GM21367 (cell line): Measurements from ENCODE around the gene FOXP1.

ENCODE experiments used
- ATAC-seq: cut with Tn5 transposase; IDR thresholded peaks from one replicate; pipeline ENCODE4 v1.9.1; 2021; ENCODE audit not compliant: unreplicated experiment

The FOXP1 gene

DNA sequence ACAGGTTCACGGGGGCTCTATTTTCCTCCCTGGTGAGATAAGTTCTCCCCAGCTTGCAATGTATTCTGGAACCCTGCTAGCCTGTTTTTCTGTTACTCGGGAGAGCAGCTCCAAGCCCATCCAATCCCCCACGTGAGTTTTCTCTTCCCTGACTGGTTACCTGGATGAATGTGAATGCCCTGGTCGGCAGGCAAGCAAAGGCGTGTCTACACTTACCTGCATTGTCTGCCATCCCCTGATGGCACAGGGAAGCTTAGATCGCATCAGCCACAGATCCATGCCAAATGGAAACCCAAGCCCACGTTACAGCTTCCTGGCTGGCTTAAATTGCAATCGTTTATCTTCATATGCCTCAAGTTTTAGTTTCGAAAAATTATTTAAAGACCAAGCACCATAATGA is 149.9 kb downstream of the FOXP1 start:
- ATAC-seq, result no peak

DNA sequence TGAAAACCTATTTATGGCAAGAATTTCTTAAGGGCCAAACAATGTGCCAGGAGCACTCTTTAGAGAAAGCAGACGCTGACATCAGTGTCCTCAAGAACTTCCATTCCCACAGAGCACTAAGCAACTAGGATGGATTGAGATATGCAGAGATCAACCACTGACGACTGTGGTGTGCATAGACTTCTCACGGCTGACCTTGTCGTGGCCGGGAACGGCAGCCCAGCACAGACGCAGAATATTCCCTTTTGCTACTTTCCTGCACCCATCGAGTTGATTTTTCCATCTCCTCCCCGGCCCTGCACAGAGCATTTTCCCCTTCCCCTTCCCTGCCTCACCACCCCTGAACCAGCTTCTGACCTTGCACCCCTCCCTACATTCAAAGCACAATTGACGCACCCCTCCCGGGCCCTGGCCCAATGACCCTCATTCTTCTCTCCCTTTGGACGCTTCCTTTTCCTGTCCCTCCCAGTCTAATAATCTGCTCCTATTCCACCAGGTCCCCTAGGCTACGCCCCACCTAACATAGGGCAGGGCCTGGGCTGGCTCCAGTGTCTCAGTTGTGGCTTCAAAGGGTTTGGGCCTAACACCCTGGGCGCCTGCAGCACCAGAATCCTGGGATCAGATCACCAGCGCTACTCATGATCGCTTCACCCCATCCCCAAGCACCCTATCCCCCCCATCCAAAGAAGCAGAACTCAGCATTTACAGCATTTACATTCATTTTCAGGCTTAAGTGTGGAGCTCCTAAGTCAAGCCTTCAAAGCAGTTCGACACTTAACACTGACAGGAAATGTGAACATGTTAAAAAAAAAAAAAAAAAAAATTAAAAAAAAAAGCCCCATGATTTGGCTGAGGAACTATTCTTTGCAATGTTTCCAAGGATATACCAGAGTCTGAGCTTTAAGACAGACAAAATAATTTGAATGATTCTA is 151.2 kb downstream of the FOXP1 start:
- ATAC-seq, result no peak

DNA sequence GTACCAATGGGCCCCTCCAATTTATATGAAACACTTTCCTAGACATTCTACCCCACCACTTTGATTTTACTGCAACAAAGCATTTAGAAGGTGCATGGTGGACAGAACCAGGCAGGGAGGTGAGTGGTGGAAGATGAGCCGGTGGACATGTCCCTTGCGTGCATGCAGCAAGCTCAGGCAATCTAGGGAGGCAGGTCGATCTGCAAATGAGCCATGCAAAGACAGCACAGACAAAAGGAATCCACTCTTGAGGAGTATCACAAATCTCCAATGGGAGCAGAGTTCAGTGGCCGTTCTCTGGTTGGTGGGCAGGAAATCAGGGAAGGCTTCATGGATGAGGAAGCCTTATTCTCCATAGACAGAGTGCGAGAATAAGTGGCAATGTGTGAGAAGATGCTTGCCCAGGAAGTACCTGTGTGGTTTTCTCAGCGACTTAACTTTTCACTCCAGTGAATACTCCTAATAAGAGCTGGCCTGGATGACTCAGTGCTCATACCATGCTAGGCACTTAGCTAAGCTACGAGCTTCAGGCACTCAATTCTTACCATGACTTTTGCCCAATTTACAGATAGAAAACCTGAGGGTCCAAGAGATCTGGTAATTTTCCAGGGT is 152.5 kb downstream of the FOXP1 start:
- ATAC-seq, result no peak

DNA sequence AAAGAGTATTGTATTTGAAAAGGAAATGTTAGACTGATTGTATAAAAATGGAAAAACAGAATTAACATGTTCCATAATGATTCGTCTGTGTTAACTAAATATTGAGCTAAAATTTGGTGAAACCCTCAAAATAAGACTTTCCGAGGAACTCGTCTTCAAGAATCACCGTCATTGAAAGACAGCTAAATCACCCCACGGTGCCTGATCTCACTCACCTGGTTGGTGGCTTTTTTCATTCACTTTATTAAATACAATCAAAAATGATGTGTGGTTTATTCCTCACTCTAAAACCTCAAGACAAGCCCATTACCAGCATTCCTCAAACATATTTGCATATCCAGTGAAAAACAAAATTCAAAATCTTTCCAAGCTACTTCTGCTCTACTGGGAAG is 153.9 kb downstream of the FOXP1 start:
- no peak for ATAC-seq

DNA sequence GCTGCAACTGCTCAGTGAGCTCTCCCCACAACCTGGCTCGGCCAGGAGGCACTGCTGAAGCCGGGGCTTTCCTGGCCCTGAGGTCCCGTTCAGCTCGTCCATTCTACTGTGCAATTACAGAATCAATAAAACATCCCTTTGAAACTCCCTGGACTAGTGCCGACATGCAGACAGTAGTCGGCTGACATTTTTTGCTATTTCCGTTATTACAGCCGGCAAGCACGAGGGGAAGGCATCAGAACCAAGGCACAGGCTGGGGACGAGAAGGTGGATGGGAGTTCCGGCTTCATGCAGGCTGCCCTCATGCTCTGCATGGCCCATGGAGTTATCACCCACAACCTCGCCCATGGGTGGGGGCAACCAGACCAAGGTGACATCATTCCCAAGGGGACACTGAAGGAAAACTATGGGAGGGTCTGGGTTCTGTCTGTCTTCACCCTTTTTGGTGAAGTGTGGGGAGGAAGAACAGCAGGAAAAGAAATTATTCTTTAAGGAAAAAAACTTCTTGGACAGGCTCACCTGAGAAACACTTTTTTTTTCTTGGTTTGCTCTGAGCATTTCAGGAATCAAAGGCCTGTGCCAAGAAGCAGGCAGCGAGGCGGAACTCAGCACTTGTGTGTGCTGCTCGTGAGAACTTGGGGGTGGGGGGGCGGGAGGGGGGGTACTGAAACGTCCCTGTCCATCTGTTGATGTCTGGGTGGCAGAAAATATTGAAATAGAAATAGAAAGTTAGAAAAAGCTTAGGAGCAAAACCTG is 154.5 kb downstream of the FOXP1 start:
- ATAC-seq, result no peak

DNA sequence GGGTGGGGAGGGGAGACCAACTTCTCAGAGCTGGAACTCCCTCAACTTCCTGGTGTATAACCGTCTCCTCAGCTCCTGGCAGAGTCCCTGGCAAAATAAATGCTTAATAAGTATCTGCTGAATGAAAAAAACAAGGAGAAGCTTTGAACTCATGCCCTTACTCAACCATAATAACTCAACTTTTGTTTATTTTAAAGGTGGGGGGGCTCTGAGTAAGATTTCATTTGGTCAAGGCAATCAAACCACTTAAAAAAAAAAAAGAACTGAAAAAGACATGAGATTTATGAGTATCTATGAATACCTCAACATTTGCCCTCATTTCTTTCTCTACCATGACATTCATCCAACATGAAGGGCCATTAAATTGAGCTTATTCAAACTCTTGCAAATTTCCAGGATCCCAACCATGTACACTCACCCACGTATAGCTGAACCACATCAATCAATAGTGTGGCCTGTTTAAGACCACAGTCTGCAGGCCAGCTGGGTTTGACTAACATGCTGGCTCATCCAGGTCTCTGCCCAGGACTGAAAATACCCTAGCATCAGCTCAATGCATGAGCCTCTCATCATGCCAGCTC is 157.9 kb downstream of the FOXP1 start:
- ATAC-seq, result no peak

DNA sequence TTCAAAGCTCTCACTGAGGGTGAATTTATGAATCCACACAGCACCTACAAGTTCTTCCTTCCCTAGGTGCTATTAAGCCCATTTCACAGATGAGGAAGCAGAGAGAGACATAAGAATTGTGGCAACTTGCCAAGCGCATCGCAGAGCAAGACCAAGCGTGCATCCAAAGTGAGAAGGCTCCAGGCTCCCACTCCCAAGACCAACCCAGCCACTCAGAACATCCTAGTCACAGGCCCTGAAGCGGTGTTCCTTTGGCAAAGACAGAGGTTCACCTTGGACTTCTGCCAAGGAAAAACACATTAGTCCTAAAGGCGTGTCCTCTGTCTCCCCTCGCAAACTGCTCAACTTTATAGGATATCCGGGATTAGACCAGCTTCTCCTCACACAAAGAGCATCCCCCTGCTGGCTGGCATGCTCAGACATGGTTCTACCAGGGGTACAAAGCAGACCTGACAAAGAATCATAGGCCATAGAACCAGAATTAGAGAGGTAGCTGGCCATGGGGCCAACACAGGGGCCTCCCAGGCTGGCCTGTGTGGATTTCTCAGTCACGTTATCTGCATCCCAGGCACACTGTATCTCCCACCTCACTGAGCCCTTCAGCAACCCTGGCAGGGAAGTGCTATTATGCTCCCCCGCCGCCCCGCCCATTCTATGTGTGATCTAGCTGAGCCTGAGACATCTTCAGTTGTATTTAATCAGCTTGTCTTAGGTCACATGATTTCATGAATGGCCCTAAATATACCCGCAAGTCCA is 160.2 kb downstream of the FOXP1 start:
- ATAC-seq, result no peak

DNA sequence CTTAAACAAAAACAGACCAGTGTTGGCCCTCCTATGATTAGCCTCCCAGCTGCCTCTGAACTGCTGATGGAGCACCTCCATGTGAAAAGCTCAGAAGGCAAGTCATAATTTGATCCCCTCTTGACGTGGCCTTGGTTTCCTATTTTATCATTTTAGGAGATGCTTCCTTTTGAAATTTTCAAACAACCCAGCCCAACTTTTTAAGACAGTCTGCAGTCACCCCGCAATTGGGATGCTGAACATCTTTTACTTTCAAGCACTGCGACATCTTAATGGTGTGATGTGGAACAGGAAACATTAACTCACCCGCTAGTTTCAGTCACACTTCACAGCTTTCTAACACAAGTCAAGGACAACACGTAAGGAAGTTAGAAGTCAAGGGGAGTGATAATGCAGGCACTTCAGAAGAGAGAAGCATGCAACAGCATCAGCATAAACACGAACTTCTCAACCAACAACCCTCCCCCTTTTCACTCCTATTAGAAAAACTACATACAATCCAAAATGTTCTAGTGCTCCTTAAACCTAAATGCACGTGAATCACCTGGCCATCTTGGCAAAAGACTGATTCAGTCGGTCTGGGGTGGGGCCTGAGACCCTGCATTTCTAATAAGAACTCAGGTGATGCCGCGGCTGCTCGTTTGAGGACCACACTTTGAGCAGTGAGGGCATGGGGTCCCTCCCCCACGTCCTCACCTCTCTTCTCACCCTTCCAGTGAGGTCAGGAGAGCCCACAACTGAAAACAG is 161.5 kb downstream of the FOXP1 start:
- ATAC-seq, result peak; percentile 89

DNA sequence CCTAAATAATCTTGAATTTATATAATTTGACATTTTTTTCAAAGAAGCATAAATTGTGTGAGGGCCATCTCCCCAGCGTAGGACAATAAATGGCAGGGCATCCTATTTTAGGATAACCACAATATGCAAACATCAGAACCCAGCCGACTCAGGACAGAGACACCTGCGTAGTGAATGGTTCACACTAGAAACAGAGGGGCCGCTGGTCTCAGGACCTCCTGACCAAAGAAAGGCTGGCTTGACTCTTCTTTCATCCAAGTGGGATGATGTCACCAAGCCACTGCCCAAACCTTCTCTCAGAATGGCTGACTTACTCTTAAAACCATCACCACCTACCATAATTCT is 162.1 kb downstream of the FOXP1 start:
- ATAC-seq, result peak; percentile 47

DNA sequence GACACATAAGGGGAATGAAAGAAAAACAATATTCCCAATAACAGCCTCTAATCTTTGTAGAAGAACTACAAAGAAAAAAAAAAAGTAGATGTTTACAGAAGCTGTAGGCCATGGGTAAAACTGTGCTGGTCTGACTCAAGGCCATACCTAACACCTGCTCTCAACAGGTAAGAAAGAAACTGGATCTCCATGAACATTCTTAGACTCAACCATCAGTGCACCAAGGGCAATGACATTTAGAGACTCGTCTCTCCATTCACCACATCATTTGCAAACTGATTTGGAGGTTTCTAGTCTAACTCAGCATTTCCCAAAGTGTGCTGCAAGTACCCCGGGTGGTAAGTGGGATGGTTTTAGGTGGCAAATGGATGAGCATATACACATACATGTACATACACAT is 164.2 kb downstream of the FOXP1 start:
- no peak for ATAC-seq

DNA sequence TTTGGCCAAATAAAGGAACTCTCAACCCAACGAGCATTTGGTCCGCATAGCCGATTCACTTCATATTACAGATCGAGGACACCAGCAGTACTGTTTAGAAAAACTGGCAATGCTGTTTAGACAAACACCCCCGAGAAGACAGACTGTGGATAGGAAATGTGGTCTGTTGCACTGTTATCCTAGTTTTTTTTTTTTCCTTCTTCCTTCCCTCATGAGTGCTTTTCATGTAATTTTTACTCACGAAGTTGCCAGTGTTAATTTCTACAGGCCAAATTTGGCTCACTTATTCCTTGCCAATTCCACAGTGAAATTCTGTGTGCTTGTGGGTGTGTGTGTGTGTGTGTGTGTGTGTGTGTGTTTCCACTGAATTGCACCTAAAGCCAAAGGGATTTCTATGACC is 165.7 kb downstream of the FOXP1 start:
- ATAC-seq, result no peak

DNA sequence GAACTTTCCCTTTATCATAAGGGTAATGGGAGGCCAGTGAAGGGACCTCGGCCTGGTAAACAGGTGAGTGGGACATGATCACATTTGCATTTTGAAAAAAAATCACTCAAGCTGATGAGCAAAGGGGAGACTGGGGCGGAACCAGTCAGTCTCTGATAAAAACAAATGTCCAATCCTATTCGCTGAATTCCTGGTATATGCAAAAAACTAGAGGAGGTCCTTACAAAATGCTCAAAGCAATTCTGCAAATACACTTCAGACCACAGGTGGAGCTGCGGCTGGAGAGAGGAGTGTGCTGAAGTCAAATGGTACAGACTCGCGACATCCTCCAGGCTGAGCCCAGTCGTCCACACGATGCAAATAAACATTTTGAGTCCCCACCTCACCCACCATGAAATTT is 166.7 kb downstream of the FOXP1 start:
- no peak for ATAC-seq

DNA sequence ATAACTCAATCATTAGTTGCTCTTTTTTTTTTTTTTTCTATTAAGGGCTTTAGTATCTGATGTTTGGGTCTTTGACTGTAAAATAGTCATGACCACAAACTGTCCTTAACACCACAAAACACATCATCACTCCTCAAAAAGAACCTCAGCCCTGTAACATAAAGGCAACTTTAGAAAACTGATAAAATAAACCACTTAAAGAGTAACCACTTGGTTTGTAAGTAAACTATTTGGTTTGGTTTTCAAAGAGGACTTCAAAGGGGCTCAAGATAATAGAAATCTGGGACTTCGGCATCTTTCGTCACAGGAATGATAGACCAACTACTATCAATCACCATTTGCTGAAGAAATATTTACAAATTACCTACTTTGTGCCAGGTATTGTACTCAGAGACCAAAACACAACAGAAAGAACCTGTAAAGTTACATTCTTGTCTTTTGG is 167.8 kb downstream of the FOXP1 start:
- ATAC-seq, result no peak

DNA sequence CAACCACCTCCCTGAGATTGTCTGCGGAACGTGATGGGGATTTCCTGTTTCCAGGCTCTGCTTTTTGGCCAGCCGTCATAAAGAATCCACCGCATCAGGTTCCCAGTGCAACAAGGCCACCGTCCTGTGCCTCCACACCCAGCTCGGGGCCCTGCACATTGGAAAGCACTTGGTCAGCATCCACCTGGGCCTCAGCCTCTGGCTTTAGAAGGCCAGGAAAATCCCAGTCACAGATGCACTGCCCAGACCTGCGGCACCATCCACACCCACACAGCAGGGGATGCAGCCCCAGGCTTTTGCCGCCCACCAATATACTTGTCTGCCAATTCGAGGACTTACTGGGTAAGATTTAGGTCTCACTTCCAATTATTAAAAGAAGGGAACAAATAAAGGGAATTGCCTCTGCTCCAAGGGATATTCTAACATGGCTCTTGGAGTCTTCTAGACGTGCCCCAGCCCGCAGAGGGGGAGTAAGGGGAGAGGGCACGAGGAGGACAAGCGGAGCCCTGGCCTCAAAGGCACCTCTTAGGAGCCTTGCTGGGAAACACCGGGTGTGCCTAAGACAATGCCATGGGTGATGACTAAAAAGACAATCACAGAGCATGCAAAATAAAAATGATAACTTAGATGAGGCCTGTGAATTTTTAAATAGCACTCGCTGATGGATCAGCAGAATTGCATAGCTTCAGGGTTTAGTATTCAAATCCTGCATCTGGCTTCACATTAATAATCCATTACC is 169.2 kb downstream of the FOXP1 start:
- no peak for ATAC-seq

DNA sequence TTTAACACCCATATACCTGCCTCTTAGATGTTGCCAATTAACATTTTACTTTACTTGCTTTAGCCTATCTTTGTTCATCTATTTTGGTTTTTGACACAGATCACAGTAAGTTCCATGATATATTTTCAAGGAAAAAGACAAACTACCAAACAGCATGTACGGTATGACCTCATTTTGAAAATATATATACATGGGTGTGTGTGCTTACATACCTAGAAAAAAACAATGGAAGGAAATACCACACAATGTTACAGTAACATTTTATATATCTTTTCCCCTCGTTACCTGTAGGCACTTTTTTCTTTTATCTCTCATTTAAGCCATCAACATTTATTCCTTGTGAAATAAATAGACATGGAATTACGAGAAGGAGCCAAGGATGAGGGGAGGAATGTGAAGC is 170.0 kb downstream of the FOXP1 start:
- no peak for ATAC-seq

DNA sequence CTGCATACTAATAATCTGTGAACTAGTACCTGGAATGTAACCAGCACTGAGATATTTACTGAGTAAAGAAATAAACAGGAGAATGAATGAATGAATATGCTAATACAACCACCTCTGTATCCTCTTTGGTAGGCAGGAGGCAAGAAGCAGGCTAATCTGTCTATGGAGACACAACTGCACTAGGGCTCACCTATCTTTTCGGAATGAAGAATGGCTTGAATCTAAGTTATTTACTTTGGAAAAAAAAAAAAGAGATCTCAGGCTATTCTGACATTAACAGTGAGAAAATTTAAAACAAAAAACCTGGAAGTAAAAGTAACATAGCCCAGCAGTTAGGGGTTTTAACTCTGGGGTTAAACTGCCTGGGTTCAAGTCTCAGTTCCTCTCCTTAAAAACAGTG is 174.2 kb downstream of the FOXP1 start:
- ATAC-seq, result no peak

DNA sequence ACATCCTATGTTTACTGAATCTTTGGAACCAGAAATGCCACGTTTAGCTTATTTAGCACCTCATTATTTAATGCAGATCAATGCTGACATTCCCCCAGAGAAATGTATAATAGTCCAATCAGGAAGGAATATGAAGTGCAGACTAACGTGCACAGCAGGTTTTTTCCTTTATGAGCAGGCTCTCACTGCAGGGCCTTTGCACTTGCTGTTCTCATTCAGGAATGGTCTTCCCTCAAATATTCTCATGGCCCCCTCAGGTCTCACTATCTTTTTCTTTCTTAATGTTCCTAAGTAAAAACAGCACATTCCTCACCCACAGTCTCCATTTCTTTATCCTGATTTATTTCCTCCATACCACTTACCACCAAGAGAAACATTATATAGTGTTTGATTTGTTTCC is 174.6 kb downstream of the FOXP1 start:
- no peak for ATAC-seq

DNA sequence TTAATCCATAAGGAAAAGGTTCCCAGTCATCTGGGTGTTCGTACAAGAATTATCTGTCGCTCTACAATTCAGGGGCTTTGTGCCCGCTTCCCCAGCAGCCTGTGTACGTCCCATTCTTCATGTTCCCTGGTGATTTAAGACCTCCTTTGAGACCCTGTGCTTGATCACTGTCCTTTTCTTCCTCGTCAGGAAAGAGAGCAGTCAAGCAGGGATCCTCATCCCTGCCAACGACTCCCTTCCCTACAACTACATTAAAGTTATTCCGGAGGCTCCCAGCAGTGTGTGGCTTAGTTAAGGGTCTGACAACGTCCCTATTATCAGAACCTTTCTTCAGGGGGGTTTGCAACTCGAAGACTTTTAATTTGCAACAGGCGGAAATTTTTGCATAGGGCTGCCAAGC is 175.7 kb downstream of the FOXP1 start:
- no peak for ATAC-seq
